Renal pelvis (tissue), 12 donors: ENCODE data around the gene MAP2K4. TPM values are rescaled to one million over a fixed set of nuclear protein-coding genes. Genes with fewer than 3 reads are reported as not detected.
"Not testable (repeated sequence)": the region's sequence is repeated elsewhere in the genome, so short reads cannot be mapped to it uniquely, and the experiment has no call there.

Experiments used
- DNase-seq: peaks from one replicate; pipeline ENCODE4 v3.0.0-alpha.2; 2013
- long read RNA-seq, 16 experiments: transcript quantifications; one replicate each; lab custom pipeline, GENCODE V29; 2026
- polyA plus RNA-seq, 3 donors: library from polyadenylated mRNA; unstranded; fragments of 120-200 nt; gene quantifications; one replicate each; pipeline ENCODE4 v1.2.1, GENCODE V29; 2013; ENCODE audit not compliant: insufficient read length in 3 of 3

The MAP2K4 gene
- 10 to 100 TPM; 38.4 to 39.8 (median 39.2) TPM for polyA plus RNA-seq
- long read RNA-seq, donor 1, transcript MAP2K4-201 (11 exons, 3,826 nt) = major isoform, 6 of 9 reads
- long read RNA-seq, donor 1, partial matches to known transcripts = 0 of 9 reads
- long read RNA-seq, donor 1, other reads (novel, unspliced or antisense) = 0 of 9 reads
- long read RNA-seq, donor 2, transcript MAP2K4-201 (11 exons, 3,826 nt) = major isoform, 7 of 8 reads
- long read RNA-seq, donor 2, partial matches to known transcripts = 0 of 8 reads
- long read RNA-seq, donor 2, other reads (novel, unspliced or antisense) = 0 of 8 reads
- long read RNA-seq, donor 3, transcript MAP2K4-201 (11 exons, 3,826 nt) = major isoform, 5 of 11 reads
- long read RNA-seq, donor 3, partial matches to known transcripts = 0 of 11 reads
- long read RNA-seq, donor 3, other reads (novel, unspliced or antisense) = 0 of 11 reads
- long read RNA-seq, donor 4, transcript MAP2K4-201 (11 exons, 3,826 nt) = major isoform, 7 of 7 reads
- long read RNA-seq, donor 4, partial matches to known transcripts = 0 of 7 reads
- long read RNA-seq, donor 4, other reads (novel, unspliced or antisense) = 0 of 7 reads
- long read RNA-seq, donor 5, partial matches to known transcripts = 0 of 4 reads
- long read RNA-seq, donor 5, other reads (novel, unspliced or antisense) = 0 of 4 reads
- long read RNA-seq, donor 6, transcript MAP2K4-201 (11 exons, 3,826 nt) = major isoform, 8 of 10 reads
- long read RNA-seq, donor 6, partial matches to known transcripts = 0 of 10 reads
- long read RNA-seq, donor 6, other reads (novel, unspliced or antisense) = 0 of 10 reads
- long read RNA-seq, donor 7, transcript MAP2K4-201 (11 exons, 3,826 nt) = major isoform, 10 of 12 reads
- long read RNA-seq, donor 7, partial matches to known transcripts = 0 of 12 reads
- long read RNA-seq, donor 7, other reads (novel, unspliced or antisense) = 0 of 12 reads
- long read RNA-seq, donor 8, partial matches to known transcripts = 0 of 2 reads
- long read RNA-seq, donor 8, other reads (novel, unspliced or antisense) = 0 of 2 reads
- long read RNA-seq, donor 9, transcript MAP2K4-201 (11 exons, 3,826 nt) = major isoform, 6 of 7 reads
- long read RNA-seq, donor 9, partial matches to known transcripts = 0 of 7 reads
- long read RNA-seq, donor 9, other reads (novel, unspliced or antisense) = 0 of 7 reads
- long read RNA-seq, donor 10, transcript MAP2K4-201 (11 exons, 3,826 nt) = major isoform, 8 of 12 reads
- long read RNA-seq, donor 10, partial matches to known transcripts = 0 of 12 reads
- long read RNA-seq, donor 10, other reads (novel, unspliced or antisense) = 0 of 12 reads
- long read RNA-seq, donor 11, partial matches to known transcripts = 6 of 11 reads
- long read RNA-seq, donor 11, other reads (novel, unspliced or antisense) = 0 of 11 reads
- long read RNA-seq, donor 12, transcript MAP2K4-201 (11 exons, 3,826 nt) = major isoform, 6 of 11 reads
- long read RNA-seq, donor 12, partial matches to known transcripts = 0 of 11 reads
- long read RNA-seq, donor 12, other reads (novel, unspliced or antisense) = 0 of 11 reads
- long read RNA-seq, donor 13, partial matches to known transcripts = 0 of 2 reads
- long read RNA-seq, donor 13, other reads (novel, unspliced or antisense) = 0 of 2 reads
- long read RNA-seq, donor 14 = 0 reads
- long read RNA-seq, donor 15 = 0 reads
- long read RNA-seq, donor 16, transcript MAP2K4-201 (11 exons, 3,826 nt) = major isoform, 10 of 12 reads
- long read RNA-seq, donor 16, partial matches to known transcripts = 0 of 12 reads
- long read RNA-seq, donor 16, other reads (novel, unspliced or antisense) = 0 of 12 reads

- DNase-seq = peak; percentile 85
These were observed at the start of gene MAP2K4 for GRCh38 chr17:12020642-12021622. Gene MAP2K4 (plus strand): TSS chr17:12020877. CDS start chr17:12020887, 10 bp downstream.

- DNase-seq = not testable (repeated sequence)
These were observed 47.9 kb upstream of the MAP2K4 start for GRCh38 chr17:11972741-11973140.

GRCh38 chr17:11979795-11980194 lies 40.9 kb upstream of the MAP2K4 start:
- no peak for DNase-seq

- no peak for DNase-seq
These were observed 39.9 kb upstream of the MAP2K4 start for GRCh38 chr17:11980813-11981212.

- DNase-seq = no peak
These were observed 38.8 kb upstream of the MAP2K4 start for GRCh38 chr17:11981862-11982261.

GRCh38 chr17:11986179-11986941 lies 34.3 kb upstream of the MAP2K4 start:
- DNase-seq = no peak

- DNase-seq = peak; percentile 33
These were observed 33.7 kb upstream of the MAP2K4 start for GRCh38 chr17:11986942-11987329.

- no peak for DNase-seq
These were observed 30.2 kb upstream of the MAP2K4 start for GRCh38 chr17:11990363-11990983.

GRCh38 chr17:11991461-11991860 lies 29.2 kb upstream of the MAP2K4 start:
- DNase-seq = no peak

GRCh38 chr17:11996722-11997146 lies 23.9 kb upstream of the MAP2K4 start:
- DNase-seq = peak; percentile 27

GRCh38 chr17:11997147-11997971 lies 23.3 kb upstream of the MAP2K4 start, which contains the start of gene ZNF18:
Gene ZNF18 (minus strand): TSS chr17:11997475. CDS start chr17:11992829, 4,646 bp downstream.
- DNase-seq = peak; percentile 93

- no peak for DNase-seq
These were observed 22.8 kb upstream of the MAP2K4 start for GRCh38 chr17:11997972-11998233.

- DNase-seq = no peak
These were observed 21.0 kb upstream of the MAP2K4 start for GRCh38 chr17:11999696-12000095.

GRCh38 chr17:12007466-12007865 lies 13.2 kb upstream of the MAP2K4 start:
- no peak for DNase-seq

- DNase-seq = no peak
These were observed 1.0 kb downstream of the MAP2K4 start for GRCh38 chr17:12021623-12022140.

- DNase-seq = no peak
These were observed 1.6 kb downstream of the MAP2K4 start for GRCh38 chr17:12022310-12022709.

GRCh38 chr17:12024327-12024726 lies 3.6 kb downstream of the MAP2K4 start:
- DNase-seq = no peak
